ENCODE measurements around the gene FAIM2. TPM values are rescaled to one million over a fixed set of nuclear protein-coding genes. Genes with fewer than 3 reads are reported as not detected.

FAIM2 gene
- total RNA-seq, 2 experiments from 2014 or later: 0.22 to 0.56 TPM

DNA sequence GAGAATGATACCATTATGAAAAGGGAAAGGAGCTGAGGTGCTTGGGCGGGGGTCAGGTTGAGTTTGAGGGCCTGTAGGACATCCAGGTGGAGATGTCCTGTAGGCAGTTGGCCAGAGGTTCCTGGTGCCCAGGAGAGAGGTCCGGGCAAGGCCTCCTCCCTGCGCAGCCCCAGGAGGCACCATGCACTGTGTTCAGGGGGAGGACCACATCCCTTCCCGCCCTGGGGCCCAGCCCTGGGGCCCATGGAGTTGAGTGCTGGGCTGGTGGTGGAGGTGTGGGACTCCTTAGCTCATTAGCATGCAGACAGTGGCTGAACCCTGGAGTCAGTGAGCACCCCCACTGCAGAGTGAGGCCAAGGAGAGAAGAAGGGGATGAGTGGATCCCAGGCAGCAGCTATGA, 5.7 kb upstream of the FAIM2 start:
- Mint-ChIP-seq H3K4me1 (ENCODE audit: low read depth) (peaks cover 4% of the 10 kb centered on the region), H3K36me3 (ENCODE audit: low read depth) (no peaks in the 10 kb centered on the region), H3K27me3 (peaks cover 8% of the 10 kb centered on the region), H3K4me3 (no peak overlapping the region), H3K9me3 (no peaks in the 10 kb centered on the region), H3K27ac (no peak overlapping the region)
- no peak for ATAC-seq
- TF ChIP-seq, protein P1, sequence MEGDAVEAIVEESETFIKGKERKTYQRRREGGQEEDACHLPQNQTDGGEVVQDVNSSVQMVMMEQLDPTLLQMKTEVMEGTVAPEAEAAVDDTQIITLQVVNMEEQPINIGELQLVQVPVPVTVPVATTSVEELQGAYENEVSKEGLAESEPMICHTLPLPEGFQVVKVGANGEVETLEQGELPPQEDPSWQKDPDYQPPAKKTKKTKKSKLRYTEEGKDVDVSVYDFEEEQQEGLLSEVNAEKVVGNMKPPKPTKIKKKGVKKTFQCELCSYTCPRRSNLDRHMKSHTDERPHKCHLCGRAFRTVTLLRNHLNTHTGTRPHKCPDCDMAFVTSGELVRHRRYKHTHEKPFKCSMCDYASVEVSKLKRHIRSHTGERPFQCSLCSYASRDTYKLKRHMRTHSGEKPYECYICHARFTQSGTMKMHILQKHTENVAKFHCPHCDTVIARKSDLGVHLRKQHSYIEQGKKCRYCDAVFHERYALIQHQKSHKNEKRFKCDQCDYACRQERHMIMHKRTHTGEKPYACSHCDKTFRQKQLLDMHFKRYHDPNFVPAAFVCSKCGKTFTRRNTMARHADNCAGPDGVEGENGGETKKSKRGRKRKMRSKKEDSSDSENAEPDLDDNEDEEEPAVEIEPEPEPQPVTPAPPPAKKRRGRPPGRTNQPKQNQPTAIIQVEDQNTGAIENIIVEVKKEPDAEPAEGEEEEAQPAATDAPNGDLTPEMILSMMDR (IDR thresholded peaks at IDR 0.05): no peak
- ChIA-PET POLR2A (interaction anchor here (1.1 kb wide), 2 partner anchors 8 to 23 kb away, joined by 3 to 4 read pairs; no protein-coding TSS in a partner anchor), CTCF (interaction anchor here (1.0 to 3.2 kb wide), 3 partner anchors 36 to 132 kb away, joined by 3 to 13 read pairs (median 4); no protein-coding TSS in a partner anchor)
- no peak for DNase-seq
- intact Hi-C loops (cut with micrococcal nuclease): no loop called here

DNA sequence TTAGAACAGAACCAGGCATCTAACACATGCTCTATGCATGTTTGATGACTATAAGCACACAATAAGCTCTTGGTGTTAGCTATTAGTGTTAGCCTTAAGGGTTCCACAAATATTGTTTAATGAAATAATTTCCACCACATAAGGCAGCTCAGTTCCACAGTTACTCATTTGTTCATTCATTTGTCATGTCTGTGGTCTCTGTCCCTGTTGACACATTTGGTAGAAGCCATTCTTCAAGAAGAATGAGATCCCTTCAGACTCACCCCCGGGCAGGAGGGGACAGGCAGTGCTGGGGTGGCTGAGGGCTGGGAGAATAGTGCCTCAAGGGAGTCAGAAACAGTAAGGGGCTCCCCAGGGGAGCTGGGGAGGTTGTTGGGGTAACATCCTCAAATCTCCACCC, 3.7 kb upstream of the FAIM2 start:
- TF ChIP-seq, protein P1 (IDR thresholded peaks at IDR 0.05): no peak
- ChIA-PET POLR2A (interaction anchor here (1.2 kb wide), 1 partner anchor 10 kb away, joined by 3 read pairs; no protein-coding TSS in a partner anchor), CTCF (interaction anchor here (1.1 to 3.2 kb wide), 3 partner anchors 38 to 167 kb away, joined by 3 to 13 read pairs (median 7); no protein-coding TSS in a partner anchor)
- intact Hi-C loops (cut with micrococcal nuclease): no loop called here
- Mint-ChIP-seq H3K4me1 (ENCODE audit: low read depth) (peaks cover 10% of the 10 kb centered on the region), H3K9me3 (no peaks in the 10 kb centered on the region), H3K36me3 (ENCODE audit: low read depth) (no peaks in the 10 kb centered on the region), H3K27ac (no peak overlapping the region), H3K4me3 (no peak overlapping the region), H3K27me3 (peaks cover 9% of the 10 kb centered on the region)
- DNase-seq (no peak), ATAC-seq (no peak)

DNA sequence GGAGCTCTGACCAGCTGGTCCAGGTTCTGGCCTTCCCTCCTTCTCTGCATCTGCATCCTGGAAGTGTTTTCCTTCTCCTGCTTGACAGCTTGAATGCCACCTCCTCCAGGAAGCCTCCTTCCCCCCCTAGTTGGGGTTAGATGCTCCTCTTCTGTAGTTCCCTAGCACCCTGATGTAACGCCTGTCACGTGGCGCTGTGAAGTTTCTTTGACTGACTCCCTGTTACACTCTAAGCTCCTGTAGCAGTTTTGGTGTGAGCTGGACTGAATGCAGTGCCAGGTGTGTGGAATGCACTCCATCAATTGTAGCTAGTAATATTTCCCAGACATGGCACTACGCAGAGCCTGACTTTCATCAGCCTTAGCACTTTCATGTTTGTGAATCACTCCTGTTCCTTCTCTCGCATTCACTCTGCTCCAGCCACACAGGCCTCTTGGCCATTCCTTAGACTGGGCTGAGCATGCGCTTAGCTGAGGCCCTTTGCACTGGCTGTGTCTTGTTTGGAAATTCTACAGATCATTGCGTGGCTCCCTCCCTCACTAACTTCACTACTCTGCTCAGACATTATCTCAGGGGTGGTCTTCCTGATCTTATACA, 2.1 kb upstream of the FAIM2 start:
- peaks cover 9% of the 10 kb centered on the region for H3K27me3 Mint-ChIP-seq
- no peak for ATAC-seq
- H3K9me3 Mint-ChIP-seq: no peaks in the 10 kb centered on the region
- intact Hi-C loops (cut with micrococcal nuclease): no loop called here
- ChIA-PET POLR2A (no interaction called here), CTCF (interaction anchor here (0.7 to 1.6 kb wide), 9 partner anchors 36 to 392 kb away, joined by 3 to 5 read pairs (median 3); no protein-coding TSS in a partner anchor)
- H3K4me3 Mint-ChIP-seq: no peak overlapping the region
- H3K4me1 Mint-ChIP-seq (ENCODE audit: low read depth): peaks cover 10% of the 10 kb centered on the region
- DNase-seq: no peak
- H3K27ac Mint-ChIP-seq: peak overlapping the region; percentile 24
- no peaks in the 10 kb centered on the region for H3K36me3 Mint-ChIP-seq (ENCODE audit: low read depth)
- TF ChIP-seq, protein P1 (IDR thresholded peaks at IDR 0.05): no peak

DNA sequence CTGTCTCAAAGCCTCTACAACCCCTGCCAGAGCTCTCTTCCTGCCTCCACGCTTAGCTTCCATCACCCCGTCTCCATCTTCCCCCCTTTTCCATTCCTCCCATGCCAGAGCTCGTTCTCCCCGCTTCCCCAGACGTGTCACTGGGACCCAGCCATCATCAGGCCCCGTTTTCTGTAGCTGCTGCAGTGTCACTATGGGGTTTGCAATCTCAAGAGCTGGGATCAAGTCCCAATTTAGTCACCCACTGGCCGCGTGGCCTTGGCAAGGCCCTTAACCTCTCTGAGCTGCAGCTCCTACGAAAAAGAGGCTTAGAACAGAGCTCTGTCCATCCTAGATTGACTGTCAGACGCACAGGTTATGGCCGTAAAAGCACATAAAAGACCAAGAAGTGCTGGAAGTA, 901 bp upstream of the FAIM2 start:
- H3K27me3 Mint-ChIP-seq: peaks cover 9% of the 10 kb centered on the region
- CTCF ChIA-PET: interaction anchor here (1.1 to 1.6 kb wide), 4 partner anchors 35 to 59 kb away, joined by 3 to 8 read pairs (median 5); no protein-coding TSS in a partner anchor
- POLR2A ChIA-PET: no interaction called here
- H3K27ac Mint-ChIP-seq: no peak overlapping the region
- no peaks in the 10 kb centered on the region for H3K9me3 Mint-ChIP-seq
- H3K36me3 Mint-ChIP-seq (ENCODE audit: low read depth): no peaks in the 10 kb centered on the region
- peaks cover 10% of the 10 kb centered on the region for H3K4me1 Mint-ChIP-seq (ENCODE audit: low read depth)
- H3K4me3 Mint-ChIP-seq: peak overlapping the region; percentile 65
- intact Hi-C loops (cut with micrococcal nuclease): no loop called here
- TF ChIP-seq, protein P1 (IDR thresholded peaks at IDR 0.05): no peak
- no peak for DNase-seq
- ATAC-seq: no peak

DNA sequence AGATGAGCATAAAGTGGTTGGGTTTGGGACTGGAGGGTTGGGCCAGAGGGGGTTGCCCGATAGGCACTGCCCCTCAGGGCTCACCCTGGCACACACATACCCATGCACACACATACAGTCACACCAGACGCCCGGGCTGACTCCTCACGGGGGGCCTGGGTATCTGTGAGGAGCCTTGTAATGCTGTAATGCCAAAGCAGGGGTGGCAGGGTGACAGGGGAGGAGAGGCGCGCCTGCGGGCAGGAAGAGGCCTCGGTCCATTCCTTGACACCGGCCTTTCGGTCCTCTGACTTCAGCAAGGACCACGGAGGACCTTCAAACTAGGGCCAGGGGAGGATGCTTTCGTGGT, 375 bp downstream of the FAIM2 start:
- H3K9me3 Mint-ChIP-seq: no peaks in the 10 kb centered on the region
- no peak overlapping the region for H3K27ac Mint-ChIP-seq
- TF ChIP-seq, protein P1 (IDR thresholded peaks at IDR 0.05): no peak
- peak; percentile 9 for ATAC-seq
- peaks cover 9% of the 10 kb centered on the region for H3K27me3 Mint-ChIP-seq
- ChIA-PET CTCF (interaction anchor here (1.6 kb wide), 1 partner anchor 37 kb away, joined by 5 read pairs; no protein-coding TSS in a partner anchor), POLR2A (no interaction called here)
- no peaks in the 10 kb centered on the region for H3K36me3 Mint-ChIP-seq (ENCODE audit: low read depth)
- intact Hi-C loops (cut with micrococcal nuclease): no loop called here
- peak overlapping the region; percentile 59 for H3K4me3 Mint-ChIP-seq
- DNase-seq: no peak
- H3K4me1 Mint-ChIP-seq (ENCODE audit: low read depth): peaks cover 10% of the 10 kb centered on the region

All from activated CD8-positive, alpha-beta T cell treated with anti-CD3 and anti-CD28 coated beads for 36 hours (primary cell).